B cell (primary cell): ENCODE results near the gene LARGE1.

Experiments used
- EZH2 ChIP-seq: IDR thresholded peaks from 2 replicates; pipeline ENCODE4 v1.6.1; 2012; ENCODE audit warnings: borderline replicate concordance, low read depth, mild to moderate bottlenecking, moderate library complexity, low read length; ENCODE audit not compliant: insufficient read depth, poor library complexity, severe bottlenecking
- TF ChIP-seq, protein P1 (sequence below): fragments of 200-600 bp; IDR thresholded peaks from one replicate; pipeline ENCODE4 v1.8.0; 2022; ENCODE audit warnings: antibody characterized with exemption, mild to moderate bottlenecking

DNA sequence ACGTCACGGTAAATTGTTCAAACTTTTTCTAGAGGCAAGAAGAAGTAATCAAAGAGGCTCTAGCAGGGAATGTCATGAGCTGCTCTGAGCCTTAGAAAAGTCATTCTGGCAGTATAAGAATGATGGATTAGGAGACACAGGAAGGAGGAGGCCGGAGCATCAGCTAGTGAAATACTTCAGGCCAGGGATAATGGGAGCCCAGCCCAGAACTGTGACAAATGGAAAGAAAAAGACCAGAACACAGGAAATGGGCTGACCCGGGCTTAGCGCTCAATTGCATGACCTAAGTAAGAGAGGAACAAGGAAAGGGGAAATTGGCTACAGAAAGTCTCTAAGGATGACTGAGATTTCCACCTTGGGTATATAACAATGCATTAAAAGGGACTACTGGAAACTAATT is 108.6 kb downstream of the LARGE1 start:
- TF ChIP-seq, protein P1, sequence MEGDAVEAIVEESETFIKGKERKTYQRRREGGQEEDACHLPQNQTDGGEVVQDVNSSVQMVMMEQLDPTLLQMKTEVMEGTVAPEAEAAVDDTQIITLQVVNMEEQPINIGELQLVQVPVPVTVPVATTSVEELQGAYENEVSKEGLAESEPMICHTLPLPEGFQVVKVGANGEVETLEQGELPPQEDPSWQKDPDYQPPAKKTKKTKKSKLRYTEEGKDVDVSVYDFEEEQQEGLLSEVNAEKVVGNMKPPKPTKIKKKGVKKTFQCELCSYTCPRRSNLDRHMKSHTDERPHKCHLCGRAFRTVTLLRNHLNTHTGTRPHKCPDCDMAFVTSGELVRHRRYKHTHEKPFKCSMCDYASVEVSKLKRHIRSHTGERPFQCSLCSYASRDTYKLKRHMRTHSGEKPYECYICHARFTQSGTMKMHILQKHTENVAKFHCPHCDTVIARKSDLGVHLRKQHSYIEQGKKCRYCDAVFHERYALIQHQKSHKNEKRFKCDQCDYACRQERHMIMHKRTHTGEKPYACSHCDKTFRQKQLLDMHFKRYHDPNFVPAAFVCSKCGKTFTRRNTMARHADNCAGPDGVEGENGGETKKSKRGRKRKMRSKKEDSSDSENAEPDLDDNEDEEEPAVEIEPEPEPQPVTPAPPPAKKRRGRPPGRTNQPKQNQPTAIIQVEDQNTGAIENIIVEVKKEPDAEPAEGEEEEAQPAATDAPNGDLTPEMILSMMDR, result no peak
- no peak for TF ChIP-seq EZH2
